ENCODE data around the gene IFRD2.
"Not testable (repeated sequence)": the region's sequence is repeated elsewhere in the genome, so short reads cannot be mapped to it uniquely, and the experiment has no call there.

IFRD2 gene

GRCh38 chr3:50300681-50301254 lies 8.5 kb upstream of the IFRD2 start:
- no peak for DNase-seq

GRCh38 chr3:50299929-50300680 lies 7.9 kb upstream of the IFRD2 start:
- peak; percentile 91 to 93 for DNase-seq

- no peak for DNase-seq
Measured at GRCh38 chr3:50299638-50299928, 7.4 kb upstream of the IFRD2 start.

- DNase-seq: peak; percentile 99 to 100
Measured at GRCh38 chr3:50298836-50299637, 6.8 kb upstream of the IFRD2 start, which contains the start of the genes HYAL3 and NAA80. Gene HYAL3, minus strand, starts transcription at chr3:50299405. Its CDS starts 3,803 bp downstream, at chr3:50295602. Gene NAA80, minus strand, starts transcription at chr3:50299405. Its CDS starts 1,942 bp downstream, at chr3:50297463.

GRCh38 chr3:50297896-50298725 lies 5.9 kb upstream of the IFRD2 start:
- DNase-seq: peak in 1 of 2 donors; percentile 27

- DNase-seq: no peak
Measured at GRCh38 chr3:50297384-50297775, 5.2 kb upstream of the IFRD2 start.

GRCh38 chr3:50296721-50297383 lies 4.6 kb upstream of the IFRD2 start:
- no peak for DNase-seq

- DNase-seq: no peak
Measured at GRCh38 chr3:50295553-50296431, 3.6 kb upstream of the IFRD2 start.

GRCh38 chr3:50294492-50295403 lies 2.5 kb upstream of the IFRD2 start:
- no peak for DNase-seq

- no peak for DNase-seq
Measured at GRCh38 chr3:50294089-50294488, 1.9 kb upstream of the IFRD2 start.

GRCh38 chr3:50293079-50293801 lies 1.0 kb upstream of the IFRD2 start:
- DNase-seq: no peak

GRCh38 chr3:50290161-50290641 lies 2.0 kb downstream of the IFRD2 start:
- DNase-seq: no peak

GRCh38 chr3:50289130-50289529 lies 3.1 kb downstream of the IFRD2 start:
- DNase-seq: no peak

- no peak for DNase-seq
Measured at GRCh38 chr3:50288387-50289007, 3.7 kb downstream of the IFRD2 start.

GRCh38 chr3:50287262-50287661 lies 5.0 kb downstream of the IFRD2 start:
- DNase-seq: no peak

- DNase-seq: no peak
Measured at GRCh38 chr3:50286322-50287227, 5.7 kb downstream of the IFRD2 start.

- DNase-seq: not testable (repeated sequence)
Measured at GRCh38 chr3:50284121-50284520, 8.1 kb downstream of the IFRD2 start.

All from inflammatory macrophage (primary cell).